ENCODE data around the gene CDK5RAP2. TPM values are rescaled to one million over a fixed set of nuclear protein-coding genes. Genes with fewer than 3 reads are reported as not detected.

The CDK5RAP2 gene
- polyA plus RNA-seq, 4 donors: 15.7 to 49.3 (median 18.9) TPM

GRCh38 chr9:120436983-120437475, 142.9 kb downstream of the CDK5RAP2 start:
- WGBS, 3 donors: 79 to 93% (median 86%) methylated on average over 9 of the region's 9 CpGs
- no peak for DNase-seq
- FAIRE-seq: no peak
- Histone ChIP-seq H3K36me3 (ENCODE audit: control insufficient read depth in 3 of 3, insufficient read depth in 2 of 3, low read depth in 1 of 3, low read length in 3 of 3) (peaks cover 0 to 17% (median 9%) of the 10 kb centered on the region in 3 donors), H3K27ac (ENCODE audit: low read depth in 1 of 3, low read length in 2 of 3) (peak overlapping the region in 1 of 3 donors; percentile 90), H3K9me3 (ENCODE audit: control insufficient read depth in 2 of 2, insufficient read depth in 1 of 2, low read depth in 1 of 2, low read length in 1 of 2) (no peaks in the 10 kb centered on the region), H3K4me3 (ENCODE audit: low read depth in 1 of 3, low read length in 3 of 3) (no peak overlapping the region), H3K4me1 (ENCODE audit: control insufficient read depth in 3 of 3, insufficient read depth in 2 of 3, low read depth in 1 of 3, low read length in 2 of 3) (peaks cover 0 to 34% (median 0%) of the 10 kb centered on the region in 3 donors), H3K27me3 (ENCODE audit: control insufficient read depth in 3 of 3, insufficient read depth in 3 of 3, low read length in 3 of 3) (no peaks in the 10 kb centered on the region)

DNA sequence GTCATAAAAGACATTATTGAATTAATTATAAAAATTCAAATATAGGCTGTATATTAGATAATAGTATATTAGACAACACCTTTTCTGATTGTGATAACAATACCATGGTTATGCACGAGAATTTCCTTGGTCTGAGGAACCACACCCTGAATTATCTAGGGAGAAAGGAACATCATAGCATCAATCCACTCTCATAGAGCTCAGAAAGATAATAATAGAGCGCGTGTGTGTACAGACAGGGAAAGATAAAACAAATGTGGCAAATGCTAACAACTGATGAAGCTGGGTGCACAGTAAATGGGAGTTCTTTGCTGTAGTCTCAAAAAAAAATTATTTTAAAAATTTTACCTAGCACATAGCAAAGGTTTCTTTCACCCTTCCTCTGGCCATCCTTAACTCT, 143.5 kb downstream of the CDK5RAP2 start:
- Histone ChIP-seq H3K27ac (ENCODE audit: low read depth in 1 of 3, low read length in 2 of 3) (no peak overlapping the region), H3K4me3 (ENCODE audit: low read depth in 1 of 3, low read length in 3 of 3) (no peak overlapping the region), H3K27me3 (ENCODE audit: control insufficient read depth in 3 of 3, insufficient read depth in 3 of 3, low read length in 3 of 3) (no peaks in the 10 kb centered on the region), H3K36me3 (ENCODE audit: control insufficient read depth in 3 of 3, insufficient read depth in 2 of 3, low read depth in 1 of 3, low read length in 3 of 3) (peaks cover 0 to 16% (median 8%) of the 10 kb centered on the region in 3 donors), H3K4me1 (ENCODE audit: control insufficient read depth in 3 of 3, insufficient read depth in 2 of 3, low read depth in 1 of 3, low read length in 2 of 3) (peaks cover 0 to 32% (median 0%) of the 10 kb centered on the region in 3 donors), H3K9me3 (ENCODE audit: control insufficient read depth in 2 of 2, insufficient read depth in 1 of 2, low read depth in 1 of 2, low read length in 1 of 2) (no peaks in the 10 kb centered on the region)
- WGBS, 3 donors: 78 to 89% (median 86%) methylated on average over 3 of the region's 3 CpGs
- DNase-seq (no peak), FAIRE-seq (no peak)

- Histone ChIP-seq H3K27me3 (ENCODE audit: control insufficient read depth in 3 of 3, insufficient read depth in 3 of 3, low read length in 3 of 3) (no peaks in the 10 kb centered on the region), H3K4me3 (ENCODE audit: low read depth in 1 of 3, low read length in 3 of 3) (no peak overlapping the region), H3K4me1 (ENCODE audit: control insufficient read depth in 3 of 3, insufficient read depth in 2 of 3, low read depth in 1 of 3, low read length in 2 of 3) (peaks cover 0 to 25% (median 0%) of the 10 kb centered on the region in 3 donors), H3K9me3 (ENCODE audit: control insufficient read depth in 2 of 2, insufficient read depth in 1 of 2, low read depth in 1 of 2, low read length in 1 of 2) (no peaks in the 10 kb centered on the region), H3K36me3 (ENCODE audit: control insufficient read depth in 3 of 3, insufficient read depth in 2 of 3, low read depth in 1 of 3, low read length in 3 of 3) (peaks cover 0 to 14% (median 8%) of the 10 kb centered on the region in 3 donors), H3K27ac (ENCODE audit: low read depth in 1 of 3, low read length in 2 of 3) (peak overlapping the region in 2 of 3 donors; percentile 9 to 42)
- WGBS, 3 donors: 56 to 88% (median 85%) methylated on average over 1 of the region's 1 CpG
- DNase-seq (no peak), FAIRE-seq (no peak)
These were observed 144.9 kb downstream of the CDK5RAP2 start for GRCh38 chr9:120435091-120435490.

GRCh38 chr9:120434532-120434931, 145.4 kb downstream of the CDK5RAP2 start:
- no peaks in the 10 kb centered on the region for H3K9me3 ChIP-seq (ENCODE audit: control insufficient read depth in 2 of 2, insufficient read depth in 1 of 2, low read depth in 1 of 2, low read length in 1 of 2)
- peaks cover 0 to 13% (median 8%) of the 10 kb centered on the region in 3 donors for H3K36me3 ChIP-seq (ENCODE audit: control insufficient read depth in 3 of 3, insufficient read depth in 2 of 3, low read depth in 1 of 3, low read length in 3 of 3)
- no peaks in the 10 kb centered on the region for H3K27me3 ChIP-seq (ENCODE audit: control insufficient read depth in 3 of 3, insufficient read depth in 3 of 3, low read length in 3 of 3)
- no peak overlapping the region for H3K27ac ChIP-seq (ENCODE audit: low read depth in 1 of 3, low read length in 2 of 3)
- 72 to 93% (median 86%) methylated on average over 6 of the region's 6 CpGs for WGBS, 3 donors
- no peak overlapping the region for H3K4me3 ChIP-seq (ENCODE audit: low read depth in 1 of 3, low read length in 3 of 3)
- FAIRE-seq (no peak), DNase-seq (no peak)
- peaks cover 0 to 20% (median 0%) of the 10 kb centered on the region in 3 donors for H3K4me1 ChIP-seq (ENCODE audit: control insufficient read depth in 3 of 3, insufficient read depth in 2 of 3, low read depth in 1 of 3, low read length in 2 of 3)

DNA sequence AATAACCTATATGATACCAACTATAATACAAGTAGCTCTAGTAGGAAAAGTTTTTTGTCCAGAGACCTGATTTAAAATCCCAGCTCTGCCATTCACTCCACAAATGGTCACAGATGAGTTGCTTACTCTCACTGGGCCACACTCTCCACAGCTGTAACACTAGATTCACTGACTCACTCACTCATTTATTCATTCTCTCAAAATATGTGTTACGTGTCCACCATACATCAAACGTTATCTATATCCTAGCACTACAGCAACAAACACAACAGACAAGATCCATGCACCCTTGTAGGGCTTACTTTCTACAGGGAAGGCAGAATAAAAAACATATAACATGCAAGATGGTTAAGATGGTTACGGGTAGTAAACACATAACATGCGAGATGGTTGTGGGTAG, 146.3 kb downstream of the CDK5RAP2 start:
- no peak for DNase-seq
- no peak overlapping the region for H3K4me3 ChIP-seq (ENCODE audit: low read depth in 1 of 3, low read length in 3 of 3)
- H3K4me1 ChIP-seq (ENCODE audit: control insufficient read depth in 3 of 3, insufficient read depth in 2 of 3, low read depth in 1 of 3, low read length in 2 of 3): peaks cover 0 to 14% (median 0%) of the 10 kb centered on the region in 3 donors
- H3K9me3 ChIP-seq (ENCODE audit: control insufficient read depth in 2 of 2, insufficient read depth in 1 of 2, low read depth in 1 of 2, low read length in 1 of 2): no peaks in the 10 kb centered on the region
- H3K36me3 ChIP-seq (ENCODE audit: control insufficient read depth in 3 of 3, insufficient read depth in 2 of 3, low read depth in 1 of 3, low read length in 3 of 3): peaks cover 0 to 7% (median 5%) of the 10 kb centered on the region in 3 donors
- H3K27ac ChIP-seq (ENCODE audit: low read depth in 1 of 3, low read length in 2 of 3): no peak overlapping the region
- WGBS, 3 donors: 94 to 95% (median 94%) methylated on average over 4 of the region's 4 CpGs
- no peaks in the 10 kb centered on the region for H3K27me3 ChIP-seq (ENCODE audit: control insufficient read depth in 3 of 3, insufficient read depth in 3 of 3, low read length in 3 of 3)
- no peak for FAIRE-seq

- Histone ChIP-seq H3K27ac (ENCODE audit: low read depth in 1 of 3, low read length in 2 of 3) (no peak overlapping the region), H3K4me3 (ENCODE audit: low read depth in 1 of 3, low read length in 3 of 3) (no peak overlapping the region), H3K27me3 (ENCODE audit: control insufficient read depth in 3 of 3, insufficient read depth in 3 of 3, low read length in 3 of 3) (no peaks in the 10 kb centered on the region), H3K36me3 (ENCODE audit: control insufficient read depth in 3 of 3, insufficient read depth in 2 of 3, low read depth in 1 of 3, low read length in 3 of 3) (peaks cover 0 to 7% (median under 1%) of the 10 kb centered on the region in 3 donors), H3K4me1 (ENCODE audit: control insufficient read depth in 3 of 3, insufficient read depth in 2 of 3, low read depth in 1 of 3, low read length in 2 of 3) (peaks cover 0 to 10% (median 0%) of the 10 kb centered on the region in 3 donors), H3K9me3 (ENCODE audit: control insufficient read depth in 2 of 2, insufficient read depth in 1 of 2, low read depth in 1 of 2, low read length in 1 of 2) (no peaks in the 10 kb centered on the region)
- DNase-seq (peak in 1 of 2 donors; percentile 8), FAIRE-seq (no peak)
- WGBS, 3 donors: 49 to 73% (median 71%) methylated on average over 3 of the region's 3 CpGs
These were observed 147.4 kb downstream of the CDK5RAP2 start for GRCh38 chr9:120432600-120432999.

GRCh38 chr9:120431268-120431667, 148.7 kb downstream of the CDK5RAP2 start:
- peaks cover 0 to 4% (median 0%) of the 10 kb centered on the region in 3 donors for H3K4me1 ChIP-seq (ENCODE audit: control insufficient read depth in 3 of 3, insufficient read depth in 2 of 3, low read depth in 1 of 3, low read length in 2 of 3)
- peak overlapping the region in 2 of 3 donors; percentile 11 to 66 for H3K27ac ChIP-seq (ENCODE audit: low read depth in 1 of 3, low read length in 2 of 3)
- H3K9me3 ChIP-seq (ENCODE audit: control insufficient read depth in 2 of 2, insufficient read depth in 1 of 2, low read depth in 1 of 2, low read length in 1 of 2): no peaks in the 10 kb centered on the region
- DNase-seq (peak in 1 of 2 donors; percentile 62), FAIRE-seq (no peak)
- H3K4me3 ChIP-seq (ENCODE audit: low read depth in 1 of 3, low read length in 3 of 3): no peak overlapping the region
- 24 to 50% (median 45%) methylated on average over 2 of the region's 2 CpGs for WGBS, 3 donors
- H3K36me3 ChIP-seq (ENCODE audit: control insufficient read depth in 3 of 3, insufficient read depth in 2 of 3, low read depth in 1 of 3, low read length in 3 of 3): peaks cover 0 to 2% (median 0%) of the 10 kb centered on the region in 3 donors
- H3K27me3 ChIP-seq (ENCODE audit: control insufficient read depth in 3 of 3, insufficient read depth in 3 of 3, low read length in 3 of 3): no peaks in the 10 kb centered on the region

- no peaks in the 10 kb centered on the region for H3K9me3 ChIP-seq (ENCODE audit: control insufficient read depth in 2 of 2, insufficient read depth in 1 of 2, low read depth in 1 of 2, low read length in 1 of 2)
- peaks cover 3 to 17% (median 13%) of the 10 kb centered on the region in 3 donors for H3K36me3 ChIP-seq (ENCODE audit: control insufficient read depth in 3 of 3, insufficient read depth in 2 of 3, low read depth in 1 of 3, low read length in 3 of 3)
- no peak for DNase-seq
- no peaks in the 10 kb centered on the region for H3K4me1 ChIP-seq (ENCODE audit: control insufficient read depth in 3 of 3, insufficient read depth in 2 of 3, low read depth in 1 of 3, low read length in 2 of 3)
- no peaks in the 10 kb centered on the region for H3K27me3 ChIP-seq (ENCODE audit: control insufficient read depth in 3 of 3, insufficient read depth in 3 of 3, low read length in 3 of 3)
- no peak overlapping the region for H3K27ac ChIP-seq (ENCODE audit: low read depth in 1 of 3, low read length in 2 of 3)
- H3K4me3 ChIP-seq (ENCODE audit: low read depth in 1 of 3, low read length in 3 of 3): no peak overlapping the region
- FAIRE-seq: no peak
These were observed 155.7 kb downstream of the CDK5RAP2 start for GRCh38 chr9:120424248-120424647.

DNA sequence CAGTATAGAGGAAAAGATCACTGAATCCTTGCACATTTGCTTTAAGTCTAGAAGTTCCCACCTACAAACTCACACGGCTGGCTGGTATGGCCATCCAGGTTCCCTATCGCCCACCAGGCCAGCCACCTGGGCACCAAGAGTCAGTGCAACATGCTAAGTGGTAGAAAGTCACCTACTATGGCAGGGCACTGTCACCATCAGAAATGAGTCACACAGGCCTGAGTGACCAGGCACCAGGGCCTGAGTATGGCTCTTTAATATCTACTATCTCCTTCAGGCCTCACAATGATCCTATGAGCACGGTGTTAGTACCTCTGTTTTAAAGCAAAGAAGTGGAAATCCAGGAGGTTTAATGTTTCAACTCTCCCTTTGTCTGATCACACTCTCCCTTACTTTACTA, 156.2 kb downstream of the CDK5RAP2 start:
- 94 to 96% (median 96%) methylated on average over 3 of the region's 3 CpGs for WGBS, 3 donors
- Histone ChIP-seq H3K4me1 (ENCODE audit: control insufficient read depth in 3 of 3, insufficient read depth in 2 of 3, low read depth in 1 of 3, low read length in 2 of 3) (no peaks in the 10 kb centered on the region), H3K27ac (ENCODE audit: low read depth in 1 of 3, low read length in 2 of 3) (no peak overlapping the region), H3K36me3 (ENCODE audit: control insufficient read depth in 3 of 3, insufficient read depth in 2 of 3, low read depth in 1 of 3, low read length in 3 of 3) (peaks cover 3 to 17% (median 13%) of the 10 kb centered on the region in 3 donors), H3K4me3 (ENCODE audit: low read depth in 1 of 3, low read length in 3 of 3) (no peak overlapping the region), H3K9me3 (ENCODE audit: control insufficient read depth in 2 of 2, insufficient read depth in 1 of 2, low read depth in 1 of 2, low read length in 1 of 2) (no peaks in the 10 kb centered on the region), H3K27me3 (ENCODE audit: control insufficient read depth in 3 of 3, insufficient read depth in 3 of 3, low read length in 3 of 3) (no peaks in the 10 kb centered on the region)
- no peak for DNase-seq
- no peak for FAIRE-seq
